ENCODE results near the gene ECHDC3. TPM values are rescaled to one million over a fixed set of nuclear protein-coding genes. Genes with fewer than 3 reads are reported as not detected.

The ECHDC3 gene
- total RNA-seq, 5 donors from 2014 or later (not counting 1 experiment from before 2014, with no cell fraction given), result 0.62 to 2.7 (median 1.5) TPM

- Mint-ChIP-seq H3K36me3 (no peaks in the 10 kb centered on the region), H3K4me3 (no peak overlapping the region), H3K4me1 (no peaks in the 10 kb centered on the region), H3K9me3 (no peaks in the 10 kb centered on the region), H3K27ac (no peak overlapping the region), H3K27me3 (peaks cover 0 to 2% of the 10 kb centered on the region in 2 donors)
- H3K9me3 ChIP-seq, result no peaks in the 10 kb centered on the region
- H3K4me1 ChIP-seq (ENCODE audit: control insufficient read depth in 1 of 2, extremely low read depth in 1 of 2, insufficient read depth in 2 of 2, low read length in 2 of 2), result no peaks in the 10 kb centered on the region
- peaks cover 0 to 9% of the 10 kb centered on the region in 2 experiments for H3K27me3 ChIP-seq (replicated peaks in 1 of 2; ENCODE audit: control insufficient read depth in 2 of 2, extremely low read depth in 1 of 2, insufficient read depth in 2 of 2, low read length in 1 of 2)
- H3K4me3 ChIP-seq (ENCODE audit: control insufficient read depth in 1 of 2, extremely low read depth in 1 of 2, low read length in 1 of 2), result no peak overlapping the region
- no peak for DNase-seq
- H3K36me3 ChIP-seq (ENCODE audit: control insufficient read depth in 2 of 2, extremely low read depth in 1 of 2, insufficient read depth in 1 of 2, low read length in 1 of 2), result no peaks in the 10 kb centered on the region
- ChIA-PET POLR2A (no interaction called here), CTCF (interaction anchor here in 1 of 2 donors (0.6 kb wide), 1 partner anchor 185 kb away, joined by 3 read pairs; no protein-coding TSS in a partner anchor)
- 91% methylated on average over 4 of the region's 12 CpGs for WGBS (ENCODE audit: insufficient coverage)
- H3K27ac ChIP-seq (ENCODE audit: low read length), result no peak overlapping the region
- ATAC-seq (replicated peaks in 1 of 4), result no peak
Measured at GRCh38 chr10:11797847-11798633, 55.9 kb downstream of the ECHDC3 start.

GRCh38 chr10:11798845-11799735 lies 56.9 kb downstream of the ECHDC3 start:
- no peaks in the 10 kb centered on the region for H3K9me3 ChIP-seq
- Mint-ChIP-seq H3K36me3 (no peaks in the 10 kb centered on the region), H3K27ac (no peak overlapping the region), H3K4me3 (no peak overlapping the region), H3K27me3 (no peaks in the 10 kb centered on the region), H3K4me1 (no peaks in the 10 kb centered on the region), H3K9me3 (no peaks in the 10 kb centered on the region)
- no peak for ATAC-seq (replicated peaks in 1 of 4)
- no peak for DNase-seq
- H3K36me3 ChIP-seq (ENCODE audit: control insufficient read depth in 2 of 2, extremely low read depth in 1 of 2, insufficient read depth in 1 of 2, low read length in 1 of 2), result no peaks in the 10 kb centered on the region
- WGBS (ENCODE audit: insufficient coverage), result 92% methylated on average over 10 of the region's 18 CpGs
- no peaks in the 10 kb centered on the region for H3K4me1 ChIP-seq (ENCODE audit: control insufficient read depth in 1 of 2, extremely low read depth in 1 of 2, insufficient read depth in 2 of 2, low read length in 2 of 2)
- H3K4me3 ChIP-seq (ENCODE audit: control insufficient read depth in 1 of 2, extremely low read depth in 1 of 2, low read length in 1 of 2), result no peak overlapping the region
- CTCF ChIA-PET, result interaction anchor here in 1 of 2 donors (0.6 kb wide), 1 partner anchor 184 kb away, joined by 3 read pairs; no protein-coding TSS in a partner anchor
- H3K27ac ChIP-seq (ENCODE audit: low read length), result no peak overlapping the region
- POLR2A ChIA-PET, result no interaction called here
- peaks cover 0 to 4% of the 10 kb centered on the region in 2 experiments for H3K27me3 ChIP-seq (replicated peaks in 1 of 2; ENCODE audit: control insufficient read depth in 2 of 2, extremely low read depth in 1 of 2, insufficient read depth in 2 of 2, low read length in 1 of 2)

GRCh38 chr10:11799736-11800080 lies 57.5 kb downstream of the ECHDC3 start:
- Mint-ChIP-seq H3K4me1 (no peaks in the 10 kb centered on the region), H3K9me3 (no peaks in the 10 kb centered on the region), H3K4me3 (no peak overlapping the region), H3K27me3 (no peaks in the 10 kb centered on the region), H3K36me3 (no peaks in the 10 kb centered on the region), H3K27ac (no peak overlapping the region)
- H3K9me3 ChIP-seq, result no peaks in the 10 kb centered on the region
- ChIA-PET CTCF (interaction anchor here in 1 of 2 donors (1.8 kb wide), 1 partner anchor 10 kb away, joined by 8 read pairs; no protein-coding TSS in a partner anchor), POLR2A (no interaction called here)
- ATAC-seq (replicated peaks in 1 of 4) (no peak), DNase-seq (no peak)
- H3K27me3 ChIP-seq (replicated peaks in 1 of 2; ENCODE audit: control insufficient read depth in 2 of 2, extremely low read depth in 1 of 2, insufficient read depth in 2 of 2, low read length in 1 of 2), result peaks cover 0 to 8% of the 10 kb centered on the region in 2 experiments
- 92% methylated on average over 4 of the region's 9 CpGs for WGBS (ENCODE audit: insufficient coverage)
- H3K27ac ChIP-seq (ENCODE audit: low read length), result no peak overlapping the region
- no peak overlapping the region for H3K4me3 ChIP-seq (ENCODE audit: control insufficient read depth in 1 of 2, extremely low read depth in 1 of 2, low read length in 1 of 2)
- H3K4me1 ChIP-seq (ENCODE audit: control insufficient read depth in 1 of 2, extremely low read depth in 1 of 2, insufficient read depth in 2 of 2, low read length in 2 of 2), result no peaks in the 10 kb centered on the region
- no peaks in the 10 kb centered on the region for H3K36me3 ChIP-seq (ENCODE audit: control insufficient read depth in 2 of 2, extremely low read depth in 1 of 2, insufficient read depth in 1 of 2, low read length in 1 of 2)

- Histone ChIP-seq H3K27me3 (replicated peaks in 1 of 2; ENCODE audit: control insufficient read depth in 2 of 2, extremely low read depth in 1 of 2, insufficient read depth in 2 of 2, low read length in 1 of 2) (peaks cover 0 to 22% of the 10 kb centered on the region in 2 experiments), H3K4me3 (ENCODE audit: control insufficient read depth in 1 of 2, extremely low read depth in 1 of 2, low read length in 1 of 2) (no peak overlapping the region), H3K27ac (ENCODE audit: low read length) (no peak overlapping the region), H3K9me3 (no peaks in the 10 kb centered on the region), H3K36me3 (ENCODE audit: control insufficient read depth in 2 of 2, extremely low read depth in 1 of 2, insufficient read depth in 1 of 2, low read length in 1 of 2) (no peaks in the 10 kb centered on the region), H3K4me1 (ENCODE audit: control insufficient read depth in 1 of 2, extremely low read depth in 1 of 2, insufficient read depth in 2 of 2, low read length in 2 of 2) (no peaks in the 10 kb centered on the region)
- ChIA-PET CTCF (no interaction called here), POLR2A (no interaction called here)
- Mint-ChIP-seq H3K4me3 (no peak overlapping the region), H3K36me3 (no peaks in the 10 kb centered on the region), H3K27me3 (peaks cover 3 to 13% of the 10 kb centered on the region in 2 donors), H3K9me3 (no peaks in the 10 kb centered on the region), H3K4me1 (no peaks in the 10 kb centered on the region), H3K27ac (no peak overlapping the region)
- no peak for ATAC-seq (replicated peaks in 1 of 4)
- no peak for DNase-seq
- 89% methylated on average over 13 of the region's 16 CpGs for WGBS (ENCODE audit: insufficient coverage)
Measured at GRCh38 chr10:11804336-11804735, 62.2 kb downstream of the ECHDC3 start.

GRCh38 chr10:11805792-11806191 lies 63.6 kb downstream of the ECHDC3 start:
- ATAC-seq (replicated peaks in 1 of 4), result no peak
- H3K27ac Mint-ChIP-seq, result no peak overlapping the region
- CTCF ChIA-PET, result interaction anchor here in 1 of 2 donors (1.1 kb wide), 1 partner anchor 14 kb away, joined by 3 read pairs; no protein-coding TSS in a partner anchor

GRCh38 chr10:11806706-11807105 lies 64.5 kb downstream of the ECHDC3 start:
- Histone ChIP-seq H3K9me3 (no peaks in the 10 kb centered on the region), H3K27ac (ENCODE audit: low read length) (no peak overlapping the region), H3K36me3 (ENCODE audit: control insufficient read depth in 2 of 2, extremely low read depth in 1 of 2, insufficient read depth in 1 of 2, low read length in 1 of 2) (no peaks in the 10 kb centered on the region), H3K4me1 (ENCODE audit: control insufficient read depth in 1 of 2, extremely low read depth in 1 of 2, insufficient read depth in 2 of 2, low read length in 2 of 2) (no peaks in the 10 kb centered on the region), H3K27me3 (replicated peaks in 1 of 2; ENCODE audit: control insufficient read depth in 2 of 2, extremely low read depth in 1 of 2, insufficient read depth in 2 of 2, low read length in 1 of 2) (peaks cover 0 to 27% of the 10 kb centered on the region in 2 experiments), H3K4me3 (ENCODE audit: control insufficient read depth in 1 of 2, extremely low read depth in 1 of 2, low read length in 1 of 2) (no peak overlapping the region)
- no peak for DNase-seq
- H3K9me3 Mint-ChIP-seq, result no peaks in the 10 kb centered on the region
- POLR2A ChIA-PET, result interaction anchor here in 1 of 2 donors (0.6 kb wide), 1 partner anchor 9 kb away, joined by 3 read pairs; no protein-coding TSS in a partner anchor
- WGBS (ENCODE audit: insufficient coverage), result 67% methylated on average over 3 of the region's 6 CpGs
- no peak for ATAC-seq (replicated peaks in 1 of 4)
- no peaks in the 10 kb centered on the region for H3K4me1 Mint-ChIP-seq
- no peaks in the 10 kb centered on the region for H3K36me3 Mint-ChIP-seq
- no peak overlapping the region for H3K27ac Mint-ChIP-seq
- H3K4me3 Mint-ChIP-seq, result no peak overlapping the region
- CTCF ChIA-PET, result interaction anchor here in 1 of 2 donors (1.1 kb wide), 1 partner anchor 13 kb away, joined by 3 read pairs; no protein-coding TSS in a partner anchor
- peaks cover 3 to 20% of the 10 kb centered on the region in 2 donors for H3K27me3 Mint-ChIP-seq

More at GRCh38 chr10:11805792-11806191, 63.6 kb downstream of the ECHDC3 start:
- Histone ChIP-seq H3K27me3 (replicated peaks in 1 of 2; ENCODE audit: control insufficient read depth in 2 of 2, extremely low read depth in 1 of 2, insufficient read depth in 2 of 2, low read length in 1 of 2) (peaks cover 0 to 27% of the 10 kb centered on the region in 2 experiments), H3K9me3 (no peaks in the 10 kb centered on the region), H3K4me1 (ENCODE audit: control insufficient read depth in 1 of 2, extremely low read depth in 1 of 2, insufficient read depth in 2 of 2, low read length in 2 of 2) (no peaks in the 10 kb centered on the region), H3K4me3 (ENCODE audit: control insufficient read depth in 1 of 2, extremely low read depth in 1 of 2, low read length in 1 of 2) (no peak overlapping the region), H3K27ac (ENCODE audit: low read length) (no peak overlapping the region), H3K36me3 (ENCODE audit: control insufficient read depth in 2 of 2, extremely low read depth in 1 of 2, insufficient read depth in 1 of 2, low read length in 1 of 2) (no peaks in the 10 kb centered on the region)
- POLR2A ChIA-PET, result no interaction called here
- Mint-ChIP-seq H3K9me3 (no peaks in the 10 kb centered on the region), H3K4me3 (no peak overlapping the region), H3K36me3 (no peaks in the 10 kb centered on the region), H3K4me1 (no peaks in the 10 kb centered on the region), H3K27me3 (peaks cover 3 to 20% of the 10 kb centered on the region in 2 donors)
- DNase-seq, result no peak
- WGBS (ENCODE audit: insufficient coverage), result 70% methylated on average over 3 of the region's 4 CpGs
